ENCODE data around the gene GNPDA1.

DNA sequence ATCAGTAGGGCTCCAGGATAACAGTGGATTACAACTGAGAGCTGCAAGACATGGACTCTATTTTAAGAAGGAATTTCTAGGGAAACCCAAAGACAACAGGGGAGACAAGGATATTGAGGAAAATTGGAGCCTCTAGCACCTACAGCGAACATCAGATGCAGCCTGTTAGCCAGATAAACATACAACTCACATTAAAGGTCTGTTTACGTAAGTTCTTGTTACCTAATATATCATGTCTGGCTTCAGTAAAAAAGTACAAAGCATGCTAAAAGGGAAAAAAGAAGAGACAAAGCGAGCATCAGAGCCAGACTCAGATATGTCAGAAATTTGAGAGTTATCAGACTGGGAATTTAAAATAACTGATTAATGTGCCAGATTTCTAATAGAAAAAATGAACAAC, 17.2 kb downstream of the GNPDA1 start:
- TF ChIP-seq, protein P1, sequence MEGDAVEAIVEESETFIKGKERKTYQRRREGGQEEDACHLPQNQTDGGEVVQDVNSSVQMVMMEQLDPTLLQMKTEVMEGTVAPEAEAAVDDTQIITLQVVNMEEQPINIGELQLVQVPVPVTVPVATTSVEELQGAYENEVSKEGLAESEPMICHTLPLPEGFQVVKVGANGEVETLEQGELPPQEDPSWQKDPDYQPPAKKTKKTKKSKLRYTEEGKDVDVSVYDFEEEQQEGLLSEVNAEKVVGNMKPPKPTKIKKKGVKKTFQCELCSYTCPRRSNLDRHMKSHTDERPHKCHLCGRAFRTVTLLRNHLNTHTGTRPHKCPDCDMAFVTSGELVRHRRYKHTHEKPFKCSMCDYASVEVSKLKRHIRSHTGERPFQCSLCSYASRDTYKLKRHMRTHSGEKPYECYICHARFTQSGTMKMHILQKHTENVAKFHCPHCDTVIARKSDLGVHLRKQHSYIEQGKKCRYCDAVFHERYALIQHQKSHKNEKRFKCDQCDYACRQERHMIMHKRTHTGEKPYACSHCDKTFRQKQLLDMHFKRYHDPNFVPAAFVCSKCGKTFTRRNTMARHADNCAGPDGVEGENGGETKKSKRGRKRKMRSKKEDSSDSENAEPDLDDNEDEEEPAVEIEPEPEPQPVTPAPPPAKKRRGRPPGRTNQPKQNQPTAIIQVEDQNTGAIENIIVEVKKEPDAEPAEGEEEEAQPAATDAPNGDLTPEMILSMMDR (IDR thresholded peaks at IDR 0.05; ENCODE audit: borderline replicate concordance, extremely low read depth, low read length, poor library complexity, severe bottlenecking), result no peak
- no peak for TF ChIP-seq EZH2 (IDR thresholded peaks at IDR 0.05; ENCODE audit: borderline replicate concordance, low read depth, low read length, severe bottlenecking)

Data from DND-41 (cell line).